SK-N-SH treated with all-trans-retinoic acid at 6 μM for 48 hours (cell line): ENCODE data around the gene CA5A.

Experiments used
- ARNTL ChIP-seq: fragments of 450-650 bp; formaldehyde crosslinking; IDR thresholded peaks from 2 replicates; pipeline ENCODE4 v1.5.0; 2020; ENCODE audit warnings: low read depth, mild to moderate bottlenecking, moderate library complexity, borderline replicate concordance
- BACH2 ChIP-seq: fragments of 250-450 bp; sonication (Bioruptor Pico); IDR thresholded peaks from 2 replicates; pipeline ENCODE4 v1.9.0; 2021; ENCODE audit warnings: mild to moderate bottlenecking, borderline replicate concordance
- CSDC2 ChIP-seq: fragments of 250-450 bp; sonication (Bioruptor Pico); IDR thresholded peaks from 2 replicates; pipeline ENCODE4 v1.5.0; 2020; ENCODE audit warnings: mild to moderate bottlenecking, moderate library complexity
- RARB ChIP-seq: fragments of 250-450 bp; sonication (Bioruptor Pico); IDR thresholded peaks from 2 replicates; pipeline ENCODE4 v1.8.0; 2021; ENCODE audit warnings: mild to moderate bottlenecking, moderate library complexity
- TCF4 ChIP-seq: fragments of 250-450 bp; sonication (Bioruptor Pico); IDR thresholded peaks from 2 replicates; pipeline ENCODE4 v1.8.0; 2021; ENCODE audit warnings: mild to moderate bottlenecking, moderate library complexity, borderline replicate concordance
- ZC3H10 ChIP-seq: fragments of 250-450 bp; sonication (Bioruptor Pico); IDR thresholded peaks from 2 replicates; pipeline ENCODE4 v1.5.1; 2021; ENCODE audit warnings: mild to moderate bottlenecking, moderate library complexity
- ZFP3 ChIP-seq: fragments of 250-450 bp; sonication (Bioruptor Pico); IDR thresholded peaks from 2 replicates; pipeline ENCODE4 v1.5.0; 2020; ENCODE audit warnings: mild to moderate bottlenecking, moderate library complexity
- ZFP30 ChIP-seq: fragments of 450-650 bp; formaldehyde crosslinking; IDR thresholded peaks from 2 replicates; pipeline ENCODE4 v1.5.0; 2022; ENCODE audit warnings: mild to moderate bottlenecking, moderate library complexity
- ZNF565 ChIP-seq: fragments of 450-650 bp; formaldehyde crosslinking; conservative IDR thresholded peaks from 2 replicates; pipeline ENCODE4 v1.5.0; 2020; ENCODE audit warnings: low read depth, mild to moderate bottlenecking, moderate library complexity
- TF ChIP-seq, protein P1 (sequence below): fragments of 250-450 bp; sonication (Bioruptor Pico); IDR thresholded peaks from 2 replicates; pipeline ENCODE4 v1.5.1; 2020; ENCODE audit warnings: low read depth, mild to moderate bottlenecking, moderate library complexity
- TF ChIP-seq, protein P2 (sequence below): fragments of 250-450 bp; sonication (Bioruptor Pico); IDR thresholded peaks from 2 replicates; pipeline ENCODE4 v1.5.0; 2020; ENCODE audit warnings: mild to moderate bottlenecking, moderate library complexity
- TF ChIP-seq, protein P3 (sequence below): fragments of 250-450 bp; sonication (Bioruptor Pico); IDR thresholded peaks from 2 replicates; pipeline ENCODE4 v1.8.0; 2021; ENCODE audit warnings: low read depth, mild to moderate bottlenecking, moderate library complexity, borderline replicate concordance
- TF ChIP-seq, protein P4 (sequence below): fragments of 250-450 bp; sonication (Bioruptor Pico); IDR thresholded peaks from 2 replicates; pipeline ENCODE4 v1.5.1; 2021; ENCODE audit warnings: mild to moderate bottlenecking, moderate library complexity

DNA sequence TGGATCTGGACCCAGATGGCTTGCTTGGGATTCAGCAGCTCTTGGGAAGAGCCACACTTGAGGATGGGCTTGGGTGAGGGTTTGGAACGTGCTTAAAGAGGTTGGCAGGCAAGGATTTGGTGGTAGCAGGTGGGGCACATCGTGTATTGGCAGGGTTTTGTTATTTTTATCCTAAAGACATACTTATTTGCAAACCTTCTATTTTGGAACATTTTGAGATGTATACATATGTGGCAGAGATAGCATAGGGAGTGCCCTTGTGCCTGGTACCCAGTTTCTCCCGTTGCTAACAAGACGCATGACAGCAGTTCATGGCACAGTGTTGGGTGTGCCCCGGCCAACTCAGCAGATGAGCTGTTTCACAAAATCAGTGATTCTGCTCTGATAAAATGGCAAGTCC is 24.0 kb upstream of the CA5A start:
- TF ChIP-seq, protein P1, sequence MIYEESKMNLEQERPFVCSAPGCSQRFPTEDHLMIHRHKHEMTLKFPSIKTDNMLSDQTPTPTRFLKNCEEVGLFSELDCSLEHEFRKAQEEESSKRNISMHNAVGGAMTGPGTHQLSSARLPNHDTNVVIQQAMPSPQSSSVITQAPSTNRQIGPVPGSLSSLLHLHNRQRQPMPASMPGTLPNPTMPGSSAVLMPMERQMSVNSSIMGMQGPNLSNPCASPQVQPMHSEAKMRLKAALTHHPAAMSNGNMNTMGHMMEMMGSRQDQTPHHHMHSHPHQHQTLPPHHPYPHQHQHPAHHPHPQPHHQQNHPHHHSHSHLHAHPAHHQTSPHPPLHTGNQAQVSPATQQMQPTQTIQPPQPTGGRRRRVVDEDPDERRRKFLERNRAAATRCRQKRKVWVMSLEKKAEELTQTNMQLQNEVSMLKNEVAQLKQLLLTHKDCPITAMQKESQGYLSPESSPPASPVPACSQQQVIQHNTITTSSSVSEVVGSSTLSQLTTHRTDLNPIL (CRISPR knock-in tag), result no peak
- TF ChIP-seq CSDC2 (CRISPR knock-in tag) (no peak), ZFP30 (CRISPR knock-in tag) (no peak), TCF4 (CRISPR knock-in tag) (no peak), ZC3H10 (no peak), ZNF565 (no peak), BACH2 (CRISPR knock-in tag) (no peak), RARB (CRISPR knock-in tag) (no peak), ARNTL (CRISPR knock-in tag) (no peak), ZFP3 (CRISPR knock-in tag) (no peak)
- TF ChIP-seq, protein P2, sequence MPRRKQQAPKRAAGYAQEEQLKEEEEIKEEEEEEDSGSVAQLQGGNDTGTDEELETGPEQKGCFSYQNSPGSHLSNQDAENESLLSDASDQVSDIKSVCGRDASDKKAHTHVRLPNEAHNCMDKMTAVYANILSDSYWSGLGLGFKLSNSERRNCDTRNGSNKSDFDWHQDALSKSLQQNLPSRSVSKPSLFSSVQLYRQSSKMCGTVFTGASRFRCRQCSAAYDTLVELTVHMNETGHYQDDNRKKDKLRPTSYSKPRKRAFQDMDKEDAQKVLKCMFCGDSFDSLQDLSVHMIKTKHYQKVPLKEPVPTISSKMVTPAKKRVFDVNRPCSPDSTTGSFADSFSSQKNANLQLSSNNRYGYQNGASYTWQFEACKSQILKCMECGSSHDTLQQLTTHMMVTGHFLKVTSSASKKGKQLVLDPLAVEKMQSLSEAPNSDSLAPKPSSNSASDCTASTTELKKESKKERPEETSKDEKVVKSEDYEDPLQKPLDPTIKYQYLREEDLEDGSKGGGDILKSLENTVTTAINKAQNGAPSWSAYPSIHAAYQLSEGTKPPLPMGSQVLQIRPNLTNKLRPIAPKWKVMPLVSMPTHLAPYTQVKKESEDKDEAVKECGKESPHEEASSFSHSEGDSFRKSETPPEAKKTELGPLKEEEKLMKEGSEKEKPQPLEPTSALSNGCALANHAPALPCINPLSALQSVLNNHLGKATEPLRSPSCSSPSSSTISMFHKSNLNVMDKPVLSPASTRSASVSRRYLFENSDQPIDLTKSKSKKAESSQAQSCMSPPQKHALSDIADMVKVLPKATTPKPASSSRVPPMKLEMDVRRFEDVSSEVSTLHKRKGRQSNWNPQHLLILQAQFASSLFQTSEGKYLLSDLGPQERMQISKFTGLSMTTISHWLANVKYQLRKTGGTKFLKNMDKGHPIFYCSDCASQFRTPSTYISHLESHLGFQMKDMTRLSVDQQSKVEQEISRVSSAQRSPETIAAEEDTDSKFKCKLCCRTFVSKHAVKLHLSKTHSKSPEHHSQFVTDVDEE (CRISPR knock-in tag), result no peak
- TF ChIP-seq, protein P3, sequence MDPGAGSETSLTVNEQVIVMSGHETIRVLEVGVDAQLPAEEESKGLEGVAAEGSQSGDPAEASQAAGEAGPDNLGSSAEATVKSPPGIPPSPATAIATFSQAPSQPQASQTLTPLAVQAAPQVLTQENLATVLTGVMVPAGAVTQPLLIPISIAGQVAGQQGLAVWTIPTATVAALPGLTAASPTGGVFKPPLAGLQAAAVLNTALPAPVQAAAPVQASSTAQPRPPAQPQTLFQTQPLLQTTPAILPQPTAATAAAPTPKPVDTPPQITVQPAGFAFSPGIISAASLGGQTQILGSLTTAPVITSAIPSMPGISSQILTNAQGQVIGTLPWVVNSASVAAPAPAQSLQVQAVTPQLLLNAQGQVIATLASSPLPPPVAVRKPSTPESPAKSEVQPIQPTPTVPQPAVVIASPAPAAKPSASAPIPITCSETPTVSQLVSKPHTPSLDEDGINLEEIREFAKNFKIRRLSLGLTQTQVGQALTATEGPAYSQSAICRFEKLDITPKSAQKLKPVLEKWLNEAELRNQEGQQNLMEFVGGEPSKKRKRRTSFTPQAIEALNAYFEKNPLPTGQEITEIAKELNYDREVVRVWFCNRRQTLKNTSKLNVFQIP (CRISPR knock-in tag), result no peak
- TF ChIP-seq, protein P4, sequence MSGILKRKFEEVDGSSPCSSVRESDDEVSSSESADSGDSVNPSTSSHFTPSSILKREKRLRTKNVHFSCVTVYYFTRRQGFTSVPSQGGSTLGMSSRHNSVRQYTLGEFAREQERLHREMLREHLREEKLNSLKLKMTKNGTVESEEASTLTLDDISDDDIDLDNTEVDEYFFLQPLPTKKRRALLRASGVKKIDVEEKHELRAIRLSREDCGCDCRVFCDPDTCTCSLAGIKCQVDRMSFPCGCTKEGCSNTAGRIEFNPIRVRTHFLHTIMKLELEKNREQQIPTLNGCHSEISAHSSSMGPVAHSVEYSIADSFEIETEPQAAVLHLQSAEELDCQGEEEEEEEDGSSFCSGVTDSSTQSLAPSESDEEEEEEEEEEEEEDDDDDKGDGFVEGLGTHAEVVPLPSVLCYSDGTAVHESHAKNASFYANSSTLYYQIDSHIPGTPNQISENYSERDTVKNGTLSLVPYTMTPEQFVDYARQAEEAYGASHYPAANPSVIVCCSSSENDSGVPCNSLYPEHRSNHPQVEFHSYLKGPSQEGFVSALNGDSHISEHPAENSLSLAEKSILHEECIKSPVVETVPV (CRISPR knock-in tag), result no peak
